Thyroid gland (tissue), 4 donors: ENCODE measurements around the gene TTLL13.

Experiments
- POLR2A ChIP-seq, 2 donors: fragments of 450-650 bp; IDR thresholded peaks; one replicate each; pipeline ENCODE4 v1.6.1; 2017; ENCODE audit warnings: antibody characterized with exemption in 2 of 2, mild to moderate bottlenecking in 2 of 2, moderate library complexity in 1 of 2
- TF ChIP-seq, protein P1 (sequence below), 6 experiments: fragments of 200-600 bp in 3 of 6; fragments of 450-650 bp in 3 of 6; sonication (generic) in 3 of 6; IDR thresholded peaks; one replicate each; pipeline ENCODE4 v1.5.1; 2016 to 2019; ENCODE audit warnings: antibody characterized with exemption in 6 of 6, mild to moderate bottlenecking in 2 of 6, inconsistent platforms in 1 of 6, moderate library complexity in 1 of 6

DNA sequence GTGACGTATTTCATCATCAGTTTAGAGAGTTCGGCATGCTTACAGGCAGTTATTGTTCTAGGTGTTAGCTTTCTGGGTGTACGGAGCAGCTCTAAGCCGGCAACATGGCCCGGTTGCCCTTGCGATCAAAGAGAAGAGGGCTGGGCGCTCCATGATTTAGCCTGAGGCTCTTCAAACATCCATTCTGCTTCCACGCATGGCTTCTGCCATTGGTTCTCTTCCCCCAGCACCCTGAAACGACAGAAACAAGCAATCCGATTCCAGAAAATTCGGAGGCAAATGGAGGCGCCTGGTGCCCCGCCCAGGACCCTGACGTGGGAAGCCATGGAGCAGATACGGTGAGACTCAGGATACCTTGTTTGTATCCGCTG lies 16.7 kb downstream of the TTLL13 start:
- TF ChIP-seq, protein P1, sequence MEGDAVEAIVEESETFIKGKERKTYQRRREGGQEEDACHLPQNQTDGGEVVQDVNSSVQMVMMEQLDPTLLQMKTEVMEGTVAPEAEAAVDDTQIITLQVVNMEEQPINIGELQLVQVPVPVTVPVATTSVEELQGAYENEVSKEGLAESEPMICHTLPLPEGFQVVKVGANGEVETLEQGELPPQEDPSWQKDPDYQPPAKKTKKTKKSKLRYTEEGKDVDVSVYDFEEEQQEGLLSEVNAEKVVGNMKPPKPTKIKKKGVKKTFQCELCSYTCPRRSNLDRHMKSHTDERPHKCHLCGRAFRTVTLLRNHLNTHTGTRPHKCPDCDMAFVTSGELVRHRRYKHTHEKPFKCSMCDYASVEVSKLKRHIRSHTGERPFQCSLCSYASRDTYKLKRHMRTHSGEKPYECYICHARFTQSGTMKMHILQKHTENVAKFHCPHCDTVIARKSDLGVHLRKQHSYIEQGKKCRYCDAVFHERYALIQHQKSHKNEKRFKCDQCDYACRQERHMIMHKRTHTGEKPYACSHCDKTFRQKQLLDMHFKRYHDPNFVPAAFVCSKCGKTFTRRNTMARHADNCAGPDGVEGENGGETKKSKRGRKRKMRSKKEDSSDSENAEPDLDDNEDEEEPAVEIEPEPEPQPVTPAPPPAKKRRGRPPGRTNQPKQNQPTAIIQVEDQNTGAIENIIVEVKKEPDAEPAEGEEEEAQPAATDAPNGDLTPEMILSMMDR (IDR thresholded peaks at IDR 0.05), result no peak
- TF ChIP-seq POLR2A (IDR thresholded peaks at IDR 0.05), result no peak
